PC-3 (cell line): Measurements from ENCODE around the gene LBR.
"Not testable (repeated sequence)": the region's sequence is repeated elsewhere in the genome, so short reads cannot be mapped to it uniquely, and the experiment has no call there.

ENCODE experiments used
- CTCF ChIP-seq: fragments of 300-600 bp; sonication (generic); conservative IDR thresholded peaks from 2 replicates; pipeline ENCODE4 v1.5.1; 2017; ENCODE audit warnings: antibody characterized with exemption, low read depth, mild to moderate bottlenecking, low read length
- EZH2phosphoT487 ChIP-seq: fragments of 300-600 bp; sonication (generic); IDR thresholded peaks from 2 replicates; pipeline ENCODE4 v1.6.1; 2018; ENCODE audit warnings: mild to moderate bottlenecking, antibody characterized with exemption, low read length, borderline replicate concordance

GRCh38 chr1:225473266-225473665, 45.4 kb upstream of the LBR start:
- not testable (repeated sequence) for TF ChIP-seq CTCF, EZH2phosphoT487
